ENCODE data around the gene BAD.
A peak's percentile ranks its signal among the peaks of the same experiment; 100 is the strongest.

The BAD gene

GRCh38 chr11:64268025-64268892 lies 16.2 kb downstream of the BAD start:
- DNase-seq (ENCODE audit: low read depth) = no peak
- TF ChIP-seq CTCF (IDR thresholded peaks at IDR 0.05; ENCODE audit: control insufficient read depth, extremely low read depth, insufficient read depth) = no peak
- peak overlapping the region; percentile 59 for H3K4me3 ChIP-seq (ENCODE audit: low read depth, low read length)

- no peak overlapping the region for H3K4me3 ChIP-seq (ENCODE audit: low read depth, low read length)
- DNase-seq (ENCODE audit: low read depth) = no peak
- no peak for TF ChIP-seq CTCF (IDR thresholded peaks at IDR 0.05; ENCODE audit: control insufficient read depth, extremely low read depth, insufficient read depth)
Observed at GRCh38 chr11:64267207-64267945, 17.1 kb downstream of the BAD start.

GRCh38 chr11:64266339-64266738 lies 18.1 kb downstream of the BAD start:
- no peak overlapping the region for H3K4me3 ChIP-seq (ENCODE audit: low read depth, low read length)
- no peak for DNase-seq (ENCODE audit: low read depth)
- TF ChIP-seq CTCF (IDR thresholded peaks at IDR 0.05; ENCODE audit: control insufficient read depth, extremely low read depth, insufficient read depth) = no peak

GRCh38 chr11:64265176-64266160 lies 19.0 kb downstream of the BAD start:
- no peak overlapping the region for H3K4me3 ChIP-seq (ENCODE audit: low read depth, low read length)
- TF ChIP-seq CTCF (IDR thresholded peaks at IDR 0.05; ENCODE audit: control insufficient read depth, extremely low read depth, insufficient read depth) = no peak
- DNase-seq (ENCODE audit: low read depth) = no peak

- TF ChIP-seq CTCF (IDR thresholded peaks at IDR 0.05; ENCODE audit: control insufficient read depth, extremely low read depth, insufficient read depth) = no peak
- no peak for DNase-seq (ENCODE audit: low read depth)
- no peak overlapping the region for H3K4me3 ChIP-seq (ENCODE audit: low read depth, low read length)
Observed at GRCh38 chr11:64264371-64264852, 20.1 kb downstream of the BAD start.

- H3K4me3 ChIP-seq (ENCODE audit: low read depth, low read length) = no peak overlapping the region
- no peak for TF ChIP-seq CTCF (IDR thresholded peaks at IDR 0.05; ENCODE audit: control insufficient read depth, extremely low read depth, insufficient read depth)
- DNase-seq (ENCODE audit: low read depth) = no peak
Observed at GRCh38 chr11:64263947-64264317, 20.5 kb downstream of the BAD start.
